ENCODE measurements around the gene CDC42EP2.

CDC42EP2 gene

DNA sequence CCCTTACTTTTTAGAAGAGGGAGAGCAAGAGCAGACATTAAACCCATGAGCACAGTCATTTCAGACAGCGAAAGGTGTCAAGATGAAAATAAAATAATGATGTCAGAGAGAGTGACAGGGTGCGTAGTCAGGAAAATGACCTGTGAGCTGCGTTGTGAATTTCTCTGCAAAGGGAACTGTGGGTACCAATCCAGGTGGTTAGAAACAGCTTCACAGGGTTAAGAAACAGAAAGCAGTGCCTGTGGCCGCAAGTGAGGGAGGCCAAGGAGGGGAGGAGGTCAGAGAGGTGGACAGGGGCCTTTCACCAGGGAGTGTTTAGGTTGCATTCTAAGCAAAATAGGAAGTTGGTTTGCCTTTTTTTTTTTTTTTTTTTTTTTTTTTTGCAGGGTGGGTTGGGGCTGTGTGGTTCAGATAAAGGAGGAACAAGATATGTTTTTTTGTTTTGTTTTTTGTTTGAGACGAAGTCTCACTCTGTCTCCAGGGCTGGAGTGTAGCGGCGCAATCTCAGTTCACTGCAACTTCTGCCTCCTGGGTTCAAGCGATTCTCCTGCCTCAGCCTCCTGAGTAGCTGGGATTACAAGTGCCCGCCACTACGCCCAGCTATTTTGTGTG is 47.8 kb downstream of the CDC42EP2 start:
- DNase-seq, result no peak

DNA sequence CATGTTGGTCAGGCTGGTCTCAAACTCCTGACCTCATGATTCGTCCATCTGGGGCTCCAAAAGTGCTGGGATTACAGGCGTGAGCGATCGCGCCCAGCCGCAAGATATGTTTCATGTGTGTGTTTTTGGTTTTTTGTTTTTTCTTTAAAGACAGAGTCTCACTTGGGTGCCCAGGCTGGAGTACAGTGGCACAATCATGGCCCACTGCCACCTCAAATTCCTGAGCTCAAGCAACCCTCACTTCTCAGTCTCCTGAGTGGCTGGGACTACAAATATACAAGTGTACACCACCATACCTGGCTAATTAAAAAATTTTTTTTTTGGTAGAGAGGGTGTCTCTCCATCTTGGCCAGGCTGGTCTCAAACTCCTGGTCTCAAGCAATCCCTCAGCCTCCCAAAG is 48.3 kb downstream of the CDC42EP2 start:
- DNase-seq, result no peak

DNA sequence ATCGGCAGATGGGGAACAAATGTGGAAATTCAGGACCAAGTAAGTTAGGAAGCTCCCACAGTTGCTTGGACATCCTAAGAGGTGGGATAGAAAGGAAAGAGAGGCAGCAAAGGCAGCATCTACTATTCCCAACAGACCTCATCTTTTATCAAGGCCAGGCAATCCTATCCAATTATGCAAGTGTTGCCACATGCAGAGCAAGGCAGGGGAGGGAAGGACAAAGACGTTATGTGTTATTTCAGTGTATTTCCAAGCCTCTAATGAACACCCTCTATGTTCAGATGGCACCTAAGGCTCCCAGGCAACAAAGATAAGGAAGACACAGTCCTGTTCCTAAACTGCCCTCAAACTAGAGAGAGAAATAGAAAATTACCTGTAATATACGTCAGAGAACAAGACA is 49.1 kb downstream of the CDC42EP2 start:
- DNase-seq, result no peak

DNA sequence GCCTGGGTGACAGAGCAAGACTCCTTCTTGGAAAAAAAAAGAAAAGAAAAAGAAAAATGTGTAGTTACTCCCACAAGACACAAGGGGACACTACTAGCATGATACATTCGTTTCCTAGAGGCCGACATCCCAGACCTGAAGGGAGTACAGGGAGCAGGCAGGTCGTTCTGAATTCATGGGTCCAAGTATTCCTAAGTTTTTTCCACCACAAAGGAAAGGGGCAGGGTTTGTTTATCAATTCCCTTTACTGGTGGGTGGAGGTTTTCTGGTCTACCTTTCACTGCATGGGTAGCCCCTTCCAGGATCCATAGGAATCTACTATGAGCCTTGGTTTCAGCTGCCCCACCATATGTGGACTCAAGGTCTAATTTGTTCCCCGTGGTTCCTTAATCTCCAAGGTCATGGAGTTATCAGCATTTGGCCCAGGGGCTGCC is 51.7 kb downstream of the CDC42EP2 start:
- DNase-seq, result no peak

DNA sequence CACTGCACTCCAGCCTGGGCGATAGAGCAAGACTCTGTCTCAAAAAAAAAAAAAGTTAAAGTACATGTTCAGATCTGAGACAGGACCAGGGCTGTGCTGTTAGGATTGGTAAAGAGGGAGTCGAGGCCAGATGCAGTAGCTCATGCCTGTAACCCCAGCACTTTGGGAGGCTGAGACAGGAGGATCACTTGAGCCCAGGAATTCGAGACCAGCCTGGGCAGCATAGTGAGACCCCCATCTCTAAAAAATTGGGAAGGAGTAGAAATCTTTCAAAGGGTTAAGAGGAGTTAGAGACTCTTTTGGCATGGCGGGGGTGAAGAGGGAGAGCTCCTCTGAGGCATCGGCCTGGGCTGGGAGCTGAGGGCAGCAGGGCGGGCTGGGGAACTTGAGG is 56.0 kb downstream of the CDC42EP2 start:
- no peak for DNase-seq
